HG02884 (cell line): ENCODE results near the gene ATP12A.

ENCODE experiments used
- ATAC-seq: cut with Tn5 transposase; IDR thresholded peaks from one replicate; pipeline ENCODE4 v1.9.1; 2021; ENCODE audit warnings: mild to moderate bottlenecking, moderate library complexity; ENCODE audit not compliant: unreplicated experiment

ATP12A gene

DNA sequence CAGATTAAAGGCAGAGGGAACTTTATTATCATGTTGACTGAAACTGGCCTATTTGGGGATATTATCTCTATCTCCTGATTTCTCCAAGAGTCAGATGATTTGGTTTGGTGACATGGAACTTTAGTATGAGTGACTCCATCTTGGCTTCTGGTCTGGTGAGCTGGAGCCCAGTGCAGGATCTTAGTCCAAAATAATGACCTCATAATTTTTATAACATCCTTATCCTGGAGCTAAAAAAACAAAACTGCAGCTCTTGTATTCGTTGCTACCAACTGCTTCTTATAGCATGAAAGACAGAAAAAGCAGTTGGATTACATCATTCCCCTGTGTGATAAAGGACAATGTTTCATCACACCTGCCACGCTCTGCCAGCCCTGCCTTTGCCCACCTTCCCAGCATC, 44.5 kb downstream of the ATP12A start:
- ATAC-seq = no peak

DNA sequence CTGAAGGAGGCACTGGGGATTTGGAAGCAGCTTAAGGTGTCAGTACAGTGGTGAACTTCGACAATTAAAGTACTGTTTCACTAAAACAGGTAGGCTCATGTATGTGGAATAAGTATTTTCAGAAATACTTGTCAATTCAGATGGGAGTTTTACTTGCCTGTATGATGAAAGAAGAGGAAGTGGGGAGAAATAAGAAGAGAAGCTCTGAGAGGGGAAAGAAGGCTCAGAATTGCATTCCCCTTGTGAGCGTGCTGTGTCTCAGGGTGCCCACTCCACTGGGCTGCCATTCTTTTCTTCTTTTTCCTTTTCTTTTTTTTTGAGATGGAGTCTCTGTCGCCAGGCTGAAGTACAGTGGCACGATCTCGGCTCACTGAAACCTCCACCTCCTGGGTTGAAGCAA, 45.2 kb downstream of the ATP12A start:
- ATAC-seq = no peak

DNA sequence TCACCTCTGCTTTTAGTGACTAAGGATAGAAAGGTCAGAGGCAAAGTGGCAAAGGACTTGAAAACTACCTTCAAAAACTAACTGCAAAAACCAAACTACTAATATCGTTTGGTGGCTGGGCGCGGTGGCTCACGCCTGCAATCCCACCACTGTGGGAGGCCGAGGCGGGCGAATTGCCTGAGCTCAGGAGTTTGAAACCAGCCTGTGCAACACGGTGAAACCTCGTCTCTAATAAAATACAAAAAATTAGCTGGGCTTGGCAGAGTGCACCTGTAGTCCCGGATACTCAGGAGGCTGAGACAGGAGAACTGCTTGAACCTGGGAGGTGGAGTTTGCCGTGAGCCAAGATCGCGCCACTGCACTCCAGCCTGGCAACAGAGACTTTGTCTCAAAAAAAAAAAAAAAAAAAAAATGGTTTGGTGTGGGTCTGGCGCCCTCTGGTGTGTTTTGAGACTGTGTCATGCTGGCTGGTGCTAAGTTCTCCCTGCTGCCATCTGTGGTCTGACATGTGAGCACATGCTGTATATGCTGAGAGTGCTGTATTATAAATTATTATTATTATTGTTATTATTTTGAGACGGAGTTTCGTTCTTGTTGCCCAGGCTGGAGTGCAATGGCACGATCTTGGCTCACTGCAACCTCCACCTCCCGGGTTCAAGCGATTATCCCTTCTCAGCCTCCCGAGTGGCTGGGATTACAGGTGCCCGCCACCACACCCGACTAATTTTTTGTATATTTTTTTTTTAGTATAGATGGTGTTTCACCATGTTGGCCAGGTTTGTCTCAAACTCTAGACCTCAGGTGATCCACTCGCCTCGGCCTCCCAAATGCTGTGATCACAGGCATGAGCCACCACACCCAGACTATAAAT, 47.8 kb downstream of the ATP12A start:
- peak; percentile 67 for ATAC-seq

DNA sequence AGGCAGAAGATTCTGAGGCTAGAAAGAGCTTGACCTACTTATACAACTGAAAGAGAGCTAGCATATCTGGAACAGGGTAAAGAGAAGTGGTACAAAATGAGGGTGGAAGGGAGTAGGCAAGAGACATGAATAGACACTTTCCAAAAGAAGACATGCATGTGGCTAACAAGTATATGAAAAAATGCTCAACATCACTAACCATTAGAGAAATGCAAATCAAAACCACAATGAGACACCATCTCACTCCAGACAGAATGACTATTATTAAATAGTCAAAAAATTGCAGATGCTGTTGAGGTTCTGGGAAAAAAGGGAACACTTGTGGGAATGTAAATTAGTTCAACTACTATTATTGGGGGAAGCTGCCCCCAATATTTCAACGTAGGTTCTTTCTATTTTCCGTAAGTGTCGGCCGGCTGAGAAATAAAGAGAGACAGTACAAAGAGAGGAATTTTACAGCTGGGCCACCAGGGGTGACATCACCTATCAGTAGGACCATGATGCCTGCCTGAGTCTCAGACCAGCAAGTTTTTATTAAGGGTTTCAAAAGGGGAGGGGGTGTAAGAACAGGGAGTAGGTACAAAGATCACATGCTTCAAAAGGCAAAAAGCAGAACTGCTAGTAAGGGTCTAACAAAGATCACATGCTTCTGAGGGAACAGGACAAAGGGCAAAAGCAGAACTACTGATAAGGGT, 50.8 kb downstream of the ATP12A start:
- ATAC-seq = peak; percentile 78

DNA sequence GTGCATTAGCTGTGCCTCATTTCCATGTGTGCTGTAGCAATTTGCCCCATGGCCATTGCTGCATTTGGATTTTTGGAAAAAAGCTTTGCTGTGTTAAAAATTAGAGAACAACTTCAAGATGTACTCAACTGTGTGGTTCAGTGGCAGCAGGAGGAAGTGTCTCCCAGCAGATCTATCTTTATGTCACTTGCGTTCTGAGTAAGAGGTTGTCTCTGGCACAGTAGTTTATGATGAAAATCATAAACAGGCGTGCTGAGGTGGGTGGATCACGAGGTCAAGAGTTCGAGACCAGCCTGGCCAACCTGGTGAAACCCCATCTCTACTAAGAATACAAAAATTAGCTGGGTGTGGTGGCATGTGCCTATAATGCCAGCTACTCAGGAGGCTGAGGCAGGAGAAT, 54.7 kb downstream of the ATP12A start:
- no peak for ATAC-seq

DNA sequence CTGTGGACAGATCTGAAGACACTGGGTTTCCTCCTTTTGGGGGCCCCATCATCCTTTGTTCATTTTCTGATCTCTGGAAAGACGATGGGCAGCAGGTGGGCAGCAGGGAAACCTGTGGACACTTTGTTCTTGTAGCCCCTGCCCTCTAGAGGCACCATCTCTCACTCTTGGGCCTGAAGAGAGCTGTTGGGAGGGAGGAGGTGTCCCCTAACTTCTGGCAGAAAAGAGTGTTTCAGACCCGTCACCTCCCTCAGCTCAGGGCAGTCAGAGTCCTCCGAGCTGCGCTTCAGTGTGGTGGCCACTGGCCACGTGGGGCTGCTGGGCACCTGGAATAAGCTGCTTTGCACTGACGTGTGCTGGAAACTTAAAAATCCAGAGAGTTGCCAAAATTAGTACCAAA, 56.8 kb downstream of the ATP12A start:
- ATAC-seq = no peak

DNA sequence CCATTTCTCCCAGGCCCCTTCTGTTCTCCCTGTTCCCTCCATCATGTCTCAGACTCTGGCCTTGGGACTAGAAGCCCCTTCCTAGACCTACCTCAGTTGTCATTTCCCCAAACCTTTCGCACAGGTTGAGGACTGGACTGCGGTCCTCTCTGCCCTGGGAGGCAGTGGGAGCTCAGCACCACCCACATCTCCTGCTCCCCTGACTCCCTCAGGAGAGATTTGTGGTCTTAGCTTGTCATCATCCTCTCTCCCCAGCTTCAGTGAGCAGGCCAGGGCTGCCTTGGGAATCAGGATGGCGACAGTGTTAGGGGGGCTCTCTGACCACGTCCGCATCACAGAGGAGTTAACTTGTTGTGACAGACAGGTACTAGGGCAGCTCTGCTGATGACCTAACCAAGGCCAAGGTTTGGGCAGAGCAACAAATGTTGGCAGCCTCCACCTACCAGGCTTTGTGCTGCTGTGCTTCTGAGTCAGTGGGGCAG, 58.2 kb downstream of the ATP12A start:
- ATAC-seq = no peak

DNA sequence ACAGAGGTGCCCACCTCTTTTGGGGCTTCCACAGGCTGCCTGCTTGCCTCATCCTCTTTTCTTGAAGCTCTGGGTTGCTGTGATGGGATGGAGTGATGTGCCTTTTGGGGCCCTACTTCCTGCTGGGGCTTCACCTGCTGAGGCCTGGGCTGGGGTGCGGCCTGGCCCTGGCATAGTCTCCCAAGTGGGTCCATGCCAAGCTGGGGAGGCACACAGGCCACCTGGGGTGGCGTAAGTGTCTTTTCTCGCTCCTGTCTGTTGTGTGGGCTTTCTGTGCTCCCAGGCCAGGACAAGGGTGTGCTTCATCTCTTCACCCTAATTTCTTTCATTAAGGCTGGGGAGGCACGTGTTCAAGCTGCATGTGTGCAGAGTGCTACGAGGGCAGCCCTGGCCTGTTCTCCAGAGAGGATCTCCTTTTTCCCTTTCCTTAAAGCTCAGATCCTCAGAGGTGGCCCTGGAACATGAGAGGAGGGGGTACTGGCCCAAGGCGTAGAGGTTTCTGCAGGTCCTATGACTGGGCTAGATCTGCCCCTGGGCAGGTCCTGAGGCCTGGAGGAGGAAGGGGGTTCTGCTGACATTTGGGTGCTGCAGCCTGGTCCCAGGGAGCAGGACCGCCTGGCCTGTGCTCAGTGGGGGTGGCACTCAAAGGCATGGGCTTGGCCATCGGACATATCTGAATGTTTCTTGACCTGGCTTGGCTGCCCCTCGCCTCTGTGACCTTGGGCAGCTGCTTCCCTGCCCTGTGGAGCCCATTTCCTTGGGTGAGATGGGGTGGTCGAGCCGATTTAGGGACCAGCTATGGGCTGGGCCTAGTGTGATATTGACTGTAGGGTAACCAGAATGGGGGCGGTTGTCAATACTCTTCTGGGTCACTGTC, 60.0 kb downstream of the ATP12A start:
- ATAC-seq = no peak

DNA sequence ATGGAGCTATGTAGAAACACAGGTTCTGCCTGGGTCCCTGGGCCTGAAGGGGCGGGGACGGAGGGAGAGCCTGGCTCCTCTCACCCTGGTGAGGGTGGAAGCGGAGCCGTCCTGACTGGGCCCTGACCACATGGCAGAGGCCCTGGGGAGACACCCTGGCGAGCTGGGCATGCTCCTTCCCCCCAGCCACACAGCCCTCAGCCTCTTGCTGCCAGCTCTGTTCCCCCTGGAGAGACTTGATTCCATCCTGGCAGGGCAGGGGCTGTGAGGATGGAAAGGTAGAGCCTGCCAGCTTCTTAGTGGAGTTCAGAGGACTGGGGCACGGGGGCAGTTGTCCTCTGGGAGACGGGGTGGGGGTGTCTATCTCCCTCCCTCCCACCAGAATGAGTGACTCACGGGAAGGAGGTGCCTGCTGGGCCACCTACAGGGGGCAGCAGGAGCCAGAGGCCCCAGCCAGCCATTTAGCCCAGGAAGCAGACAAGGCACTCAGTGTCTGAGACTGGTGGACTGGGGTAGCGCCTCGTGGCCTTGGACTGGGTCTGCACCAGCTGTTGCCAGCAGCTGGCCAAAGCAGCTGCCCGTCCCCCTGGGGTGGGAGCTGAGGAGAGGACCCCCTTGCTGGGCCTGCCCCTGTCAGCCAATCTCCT, 60.9 kb downstream of the ATP12A start:
- ATAC-seq = no peak

DNA sequence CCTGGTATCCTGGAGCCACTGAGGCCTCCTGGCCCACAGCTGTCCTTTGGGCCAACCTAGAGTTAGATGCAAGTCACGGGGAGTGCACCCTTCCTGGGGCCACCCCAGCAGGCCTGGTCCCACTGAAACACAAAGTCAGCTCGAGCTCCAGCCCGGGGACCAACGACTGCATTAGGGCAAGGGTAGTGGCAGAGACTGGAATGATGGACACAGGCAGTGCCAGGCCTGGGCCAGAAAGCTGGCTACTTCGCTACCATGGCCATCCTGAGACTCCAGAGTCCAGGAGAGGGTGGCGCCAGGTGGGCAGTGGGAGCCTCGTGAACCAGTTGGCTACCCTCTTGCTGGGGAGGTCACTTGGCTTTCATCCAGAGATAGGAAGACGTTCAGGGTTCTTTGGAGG, 61.6 kb downstream of the ATP12A start:
- no peak for ATAC-seq

DNA sequence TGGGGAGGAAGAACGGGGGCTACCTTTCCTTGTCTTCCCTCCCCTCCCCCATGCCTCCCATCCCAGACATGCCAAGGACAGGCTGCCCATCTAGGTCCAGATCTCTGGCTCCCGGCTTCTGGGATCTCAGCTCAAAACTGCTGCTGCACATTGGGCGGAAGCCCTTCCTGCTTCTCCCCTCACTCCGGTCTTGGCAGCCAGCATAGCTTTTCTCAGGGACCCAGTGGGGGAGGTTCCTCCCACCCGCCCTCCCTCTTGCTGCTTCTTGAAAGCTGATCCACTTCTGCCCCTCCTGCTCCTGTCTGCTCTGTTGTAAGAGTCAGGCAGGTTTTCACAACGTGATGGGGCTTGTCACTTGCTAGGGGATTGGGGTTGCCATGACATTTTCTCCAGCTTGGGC, 62.1 kb downstream of the ATP12A start:
- no peak for ATAC-seq

DNA sequence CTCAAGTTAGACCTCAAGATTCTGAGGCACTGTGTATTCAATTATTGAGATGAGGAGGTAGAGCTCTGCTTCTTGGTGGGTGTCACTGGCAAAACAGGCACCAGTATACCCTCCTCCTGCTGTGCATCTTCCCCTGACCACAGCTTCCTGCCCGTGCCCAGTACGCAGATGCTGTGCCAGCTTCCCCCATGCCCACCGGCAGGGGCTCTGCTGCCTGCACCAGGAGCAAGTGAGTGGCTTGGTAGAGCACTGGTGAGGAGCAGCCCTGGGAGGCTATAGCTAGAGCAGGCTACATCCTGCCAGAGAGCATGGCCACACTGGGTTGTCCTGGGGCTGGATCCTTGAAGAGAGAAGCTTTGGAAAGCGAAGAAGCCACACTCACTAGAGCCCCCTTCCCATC, 62.8 kb downstream of the ATP12A start:
- ATAC-seq = no peak

DNA sequence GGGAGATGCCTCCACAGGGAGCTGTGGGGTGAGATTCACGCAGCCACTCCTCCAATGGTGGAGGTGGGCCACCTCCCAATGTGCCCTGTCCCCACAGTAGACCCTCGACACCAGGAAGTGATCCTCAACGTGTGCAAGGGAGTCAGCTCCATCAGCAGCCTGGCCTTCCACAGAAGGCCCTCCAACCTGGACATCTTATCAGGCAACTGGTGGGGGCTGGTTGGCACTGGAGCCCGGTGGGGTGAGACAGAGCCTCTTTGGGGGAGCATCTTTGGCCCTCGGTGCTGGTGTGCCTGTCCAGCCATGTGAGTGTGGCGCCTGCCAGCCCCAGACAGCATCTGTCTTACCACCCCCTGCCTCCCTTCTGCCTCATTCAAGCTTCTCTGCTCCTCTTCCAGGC, 64.0 kb downstream of the ATP12A start:
- ATAC-seq = no peak

DNA sequence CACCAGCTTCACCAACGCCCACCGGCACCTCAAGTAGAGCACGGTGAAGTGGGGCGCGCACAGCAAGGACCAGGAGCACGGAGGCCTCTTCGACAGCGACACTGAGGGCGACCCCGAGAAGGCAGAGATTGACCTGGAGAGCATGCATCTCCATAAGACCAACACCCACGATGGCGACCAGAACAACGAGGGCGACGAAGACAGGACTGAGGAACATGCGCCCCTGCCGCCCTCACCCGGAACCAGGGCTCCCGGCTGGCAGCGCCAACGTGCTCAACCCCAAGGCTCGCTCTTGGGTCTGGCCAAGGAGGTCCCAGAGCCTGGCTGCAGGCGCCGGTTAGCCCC, 65.3 kb downstream of the ATP12A start:
- ATAC-seq = no peak

DNA sequence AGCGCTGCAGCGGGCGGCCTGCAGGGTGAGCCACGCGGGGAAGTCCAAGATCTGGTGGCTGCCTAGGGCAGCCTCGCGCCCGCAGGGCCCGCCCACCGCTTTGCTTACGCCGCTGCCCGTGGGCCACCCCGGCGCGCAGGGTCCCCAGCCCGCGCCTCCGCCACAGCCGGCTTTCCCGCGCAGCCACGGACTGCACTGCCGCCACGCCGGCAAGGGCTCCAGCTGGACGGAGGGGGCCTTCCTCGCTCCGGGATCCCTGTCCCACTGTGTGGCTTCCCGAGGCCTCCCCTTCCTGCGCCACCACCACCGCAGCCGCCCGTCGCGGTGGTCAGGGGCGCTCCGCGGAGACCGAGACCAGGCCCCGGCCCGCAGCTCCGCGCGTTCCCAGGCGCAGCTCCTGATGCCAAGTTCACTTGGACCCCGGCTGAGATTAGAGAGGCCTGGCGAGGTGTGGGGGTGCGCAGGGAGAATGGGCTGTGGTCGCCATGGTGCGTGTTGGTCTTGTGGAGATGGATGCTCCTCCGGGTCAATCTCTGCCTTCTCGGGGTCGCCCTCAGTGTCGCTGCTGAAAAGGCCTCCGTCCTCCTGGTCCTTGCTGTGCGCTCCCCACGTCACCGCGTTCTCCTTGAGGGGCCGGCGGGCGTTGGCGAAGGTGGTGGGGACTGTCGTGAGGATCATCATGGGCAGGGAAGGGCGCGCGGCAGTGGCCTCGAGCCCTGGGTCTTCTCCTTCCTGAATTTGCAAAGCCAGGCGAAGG, 65.8 kb downstream of the ATP12A start:
- ATAC-seq = no peak

DNA sequence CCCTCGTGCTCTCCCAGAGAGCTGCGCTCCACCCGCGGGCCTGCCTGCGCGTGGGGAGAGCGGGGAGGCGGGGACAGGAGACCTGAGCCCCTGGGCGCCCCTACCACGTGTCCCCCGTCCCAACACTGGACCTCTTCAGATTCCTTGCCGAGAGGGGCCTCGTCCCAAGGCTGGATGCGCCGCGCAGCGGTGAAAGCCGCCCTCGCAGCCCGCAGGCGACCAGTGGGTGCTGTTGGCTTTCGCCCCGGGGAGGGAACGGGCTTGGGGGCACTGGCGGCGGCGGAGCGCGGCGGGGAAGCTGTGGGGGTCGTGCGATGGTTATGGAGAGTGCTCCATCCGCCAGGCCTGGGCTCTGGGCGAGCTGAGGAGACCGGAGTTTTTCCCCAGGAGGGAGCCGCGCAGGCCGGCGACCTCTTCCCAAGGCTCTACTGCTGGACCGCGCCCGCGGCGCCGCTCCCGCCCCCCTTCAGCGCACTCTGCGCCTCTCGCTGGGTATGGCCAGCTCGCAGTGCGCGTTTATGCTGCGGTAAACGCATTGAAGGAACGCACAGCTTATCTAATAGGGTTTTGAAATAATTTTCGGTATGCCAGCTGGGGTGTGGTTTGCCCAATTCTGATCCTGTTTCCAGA, 66.5 kb downstream of the ATP12A start:
- ATAC-seq = no peak

DNA sequence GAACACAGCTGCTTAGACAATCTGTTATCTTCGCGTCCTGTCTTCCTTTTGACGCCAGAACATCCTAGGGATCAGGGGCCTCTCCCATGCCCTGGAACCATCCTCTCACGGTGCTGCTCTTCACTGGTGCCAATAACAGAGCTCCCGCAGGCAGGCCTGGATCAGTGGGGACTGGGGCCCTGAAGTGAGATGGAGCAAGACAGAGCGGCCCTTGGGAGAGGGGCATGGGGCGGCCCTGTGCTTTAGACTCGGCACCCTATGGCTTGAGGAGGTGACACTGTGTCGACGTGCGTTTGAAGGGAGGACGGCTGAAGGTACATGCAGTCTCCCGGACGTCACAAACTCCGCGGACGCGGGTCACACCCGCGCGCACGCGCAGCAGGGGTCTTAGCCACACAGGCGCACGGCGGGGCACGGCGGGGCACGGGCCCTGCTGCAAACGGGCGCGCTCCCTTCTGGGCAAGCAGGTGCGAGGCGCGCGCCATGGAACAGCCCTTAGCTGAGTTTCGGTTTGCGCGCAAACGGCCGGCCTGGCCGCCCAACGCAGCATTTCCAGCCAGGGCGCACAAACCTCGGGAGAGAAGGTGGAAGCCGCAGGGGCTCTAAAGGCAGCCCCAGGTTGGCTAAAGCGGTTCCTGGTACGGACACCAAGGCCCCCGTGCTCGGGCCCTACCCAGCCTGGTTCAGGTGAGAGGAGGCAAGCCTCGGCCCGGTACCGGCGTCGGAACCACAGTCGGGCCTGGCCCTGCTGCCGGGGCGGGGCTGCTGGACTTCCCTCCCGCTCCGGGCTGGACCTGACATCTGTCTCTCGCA, 67.2 kb downstream of the ATP12A start:
- ATAC-seq = no peak

DNA sequence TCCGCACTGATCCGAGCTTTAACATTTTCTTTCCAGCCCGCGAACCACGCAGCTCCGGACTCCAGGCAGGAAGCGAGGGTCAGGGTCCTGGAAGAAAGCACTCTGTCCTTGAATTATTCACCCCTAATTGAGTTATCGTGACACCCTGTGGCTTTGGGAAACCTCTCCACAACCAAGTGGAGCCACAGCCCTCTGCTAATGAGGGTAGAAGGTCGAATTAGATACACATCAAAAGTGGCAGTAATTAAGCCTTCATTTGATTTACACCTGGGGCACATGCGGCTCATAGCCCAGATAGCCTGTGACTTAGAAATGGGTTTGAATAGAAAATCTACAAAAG, 67.8 kb downstream of the ATP12A start:
- no peak for ATAC-seq

DNA sequence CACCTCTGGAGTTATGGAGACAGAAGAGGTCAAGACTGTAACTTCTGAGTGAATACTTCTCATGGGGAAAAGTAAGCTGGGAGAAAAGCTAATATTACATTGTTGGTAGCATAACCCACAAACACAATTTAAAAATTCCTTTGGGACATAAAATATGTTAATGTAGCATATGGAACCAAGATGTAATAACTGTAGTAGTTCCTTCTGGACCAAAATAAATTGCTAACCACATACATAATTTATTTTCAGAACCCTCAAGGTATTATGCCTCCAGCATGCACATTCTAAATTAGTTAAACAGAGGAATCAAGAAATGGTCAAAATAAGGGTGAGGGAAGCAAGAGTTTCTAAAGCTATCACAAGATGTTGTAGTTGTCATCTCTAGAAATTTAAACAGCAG, 79.0 kb downstream of the ATP12A start:
- no peak for ATAC-seq
